WTC11 (cell line): ENCODE measurements around the gene SLC25A21. TPM values are rescaled to one million over a fixed set of nuclear protein-coding genes. Genes with fewer than 3 reads are reported as not detected.

ENCODE experiments used
- ATAC-seq: fragments of 200-7000 bp; cut with Tn5 transposase; 2 replicates; pipeline ENCODE4 v1.10.0; 2021; ENCODE audit warnings: mild to moderate bottlenecking, moderate library complexity
- CTCF ChIA-PET: fragments of 300-600 bp; sonication (Branson Sonifier 250); formaldehyde crosslinking; loops from one replicate; lab custom pipeline; 2021; ENCODE audit warnings: antibody characterized with exemption; lab: Charles Lee
- POLR2A ChIA-PET: fragments of 350-600 bp; sonication (Branson Sonifier 250); formaldehyde crosslinking; loops from one replicate; lab custom pipeline; 2021; ENCODE audit warnings: antibody characterized with exemption; lab: Charles Lee
- DNase-seq: peaks from one replicate; pipeline ENCODE4 v3.0.0; 2021; ENCODE audit warnings: low spot score
- H3K27ac Mint-ChIP-seq: 2 replicates; pipeline ENCODE4 v1.8.0; 2021; ENCODE audit warnings: mixed read lengths
- H3K27me3 Mint-ChIP-seq: 2 replicates; pipeline ENCODE4 v1.8.0; 2021; ENCODE audit warnings: low read depth, mild to moderate bottlenecking, moderate library complexity, mixed read lengths
- H3K36me3 Mint-ChIP-seq: 2 replicates; pipeline ENCODE4 v1.8.0; 2021; ENCODE audit warnings: mixed read lengths
- H3K4me1 Mint-ChIP-seq: 2 replicates; pipeline ENCODE4 v1.8.0; 2022; ENCODE audit warnings: mixed read lengths
- H3K4me3 Mint-ChIP-seq: 2 replicates; pipeline ENCODE4 v1.8.0; 2021; ENCODE audit warnings: mild to moderate bottlenecking, moderate library complexity, mixed read lengths
- H3K9me3 Mint-ChIP-seq: 2 replicates; pipeline ENCODE4 v1.8.0; 2021; ENCODE audit warnings: mixed read lengths
- ATF3 ChIP-seq: sonication (generic); formaldehyde crosslinking; conservative IDR thresholded peaks from 2 replicates; pipeline ENCODE4 v1.8.1; 2022; ENCODE audit warnings: mild to moderate bottlenecking, missing genetic modification reagents
- ATF6 ChIP-seq: sonication (generic); formaldehyde crosslinking; IDR thresholded peaks from 2 replicates; pipeline ENCODE4 v1.8.1; 2023; ENCODE audit warnings: mild to moderate bottlenecking, missing genetic modification reagents
- CDX4 ChIP-seq: fragments of 250-450 bp; sonication (Bioruptor Pico); IDR thresholded peaks from 2 replicates; pipeline ENCODE4 v1.9.0; 2021; ENCODE audit warnings: moderate library complexity, mild to moderate bottlenecking, inconsistent platforms, borderline replicate concordance
- FOXP4 ChIP-seq: sonication (generic); formaldehyde crosslinking; IDR thresholded peaks from 2 replicates; pipeline ENCODE4 v1.8.0; 2022; ENCODE audit warnings: mild to moderate bottlenecking, missing genetic modification reagents
- GABPB1 ChIP-seq: sonication (generic); formaldehyde crosslinking; IDR thresholded peaks from 2 replicates; pipeline ENCODE4 v1.8.1; 2023; ENCODE audit warnings: mild to moderate bottlenecking, missing genetic modification reagents
- IRF1 ChIP-seq: sonication (generic); formaldehyde crosslinking; IDR thresholded peaks from 2 replicates; pipeline ENCODE4 v1.8.0; 2023; ENCODE audit warnings: missing genetic modification reagents
- KAT7 ChIP-seq: sonication (generic); formaldehyde crosslinking; IDR thresholded peaks from 2 replicates; pipeline ENCODE4 v1.8.1; 2023; ENCODE audit warnings: missing genetic modification reagents, mild to moderate bottlenecking, borderline replicate concordance
- MAX ChIP-seq: sonication (generic); formaldehyde crosslinking; IDR thresholded peaks from 2 replicates; pipeline ENCODE4 v1.8.0; 2022; ENCODE audit warnings: mild to moderate bottlenecking, missing genetic modification reagents
- NFYB ChIP-seq: sonication (generic); formaldehyde crosslinking; conservative IDR thresholded peaks from 2 replicates; pipeline ENCODE4 v1.8.0; 2022; ENCODE audit warnings: low read depth, missing genetic modification reagents
- PREB ChIP-seq: sonication (generic); formaldehyde crosslinking; IDR thresholded peaks from 2 replicates; pipeline ENCODE4 v1.8.1; 2022; ENCODE audit warnings: mild to moderate bottlenecking, missing genetic modification reagents, moderate library complexity, borderline replicate concordance
- SOX15 ChIP-seq: fragments of 250-450 bp; sonication (Bioruptor Pico); IDR thresholded peaks from 2 replicates; pipeline ENCODE4 v1.9.0; 2021; ENCODE audit warnings: mild to moderate bottlenecking
- TCF7 ChIP-seq: sonication (generic); formaldehyde crosslinking; IDR thresholded peaks from 2 replicates; pipeline ENCODE4 v1.8.0; 2022; ENCODE audit warnings: mild to moderate bottlenecking, low read depth, missing genetic modification reagents, moderate library complexity
- TP53 ChIP-seq: sonication (generic); formaldehyde crosslinking; IDR thresholded peaks from 2 replicates; pipeline ENCODE4 v1.8.1; 2023; ENCODE audit warnings: mild to moderate bottlenecking, missing genetic modification reagents
- ZBTB21 ChIP-seq: sonication (generic); formaldehyde crosslinking; IDR thresholded peaks from 2 replicates; pipeline ENCODE4 v1.8.1; 2023; ENCODE audit warnings: mild to moderate bottlenecking, missing genetic modification reagents, borderline replicate concordance
- ZBTB43 ChIP-seq: sonication (generic); formaldehyde crosslinking; IDR thresholded peaks from 2 replicates; pipeline ENCODE4 v1.8.1; 2023; ENCODE audit warnings: mild to moderate bottlenecking, missing genetic modification reagents
- ZNF138 ChIP-seq: sonication (generic); formaldehyde crosslinking; conservative IDR thresholded peaks from 2 replicates; pipeline ENCODE4 v1.8.1; 2022; ENCODE audit warnings: mild to moderate bottlenecking, moderate library complexity, missing genetic modification reagents
- total RNA-seq: library from RNA; stranded (reverse); gene quantifications from 3 replicates; pipeline ENCODE4 v1.2.3, GENCODE V29; 2021

SLC25A21 gene
- total RNA-seq, 1 experiment from 2014 or later, result 8.2 TPM

GRCh38 chr14:37153483-37153882 is 18.9 kb downstream of the SLC25A21 start:
- POLR2A ChIA-PET, result no interaction called here
- TF ChIP-seq GABPB1 (CRISPR knock-in tag), result no peak
- TF ChIP-seq ZBTB43 (CRISPR knock-in tag), result no peak
- no peak for TF ChIP-seq TCF7
- TF ChIP-seq MAX, result no peak
- no peak for TF ChIP-seq IRF1 (CRISPR knock-in tag)
- no peak for TF ChIP-seq SOX15 (CRISPR knock-in tag)
- no peak for TF ChIP-seq ZNF138 (CRISPR knock-in tag)
- peak; percentile 18; the same call in 1 of the 2 replicates for ATAC-seq

GRCh38 chr14:37153005-37153404 is 19.4 kb downstream of the SLC25A21 start:
- Mint-ChIP-seq H3K27me3 (no peaks in the 10 kb centered on the region), H3K9me3 (no peaks in the 10 kb centered on the region)
- POLR2A ChIA-PET, result no interaction called here
- no peak for DNase-seq
- TF ChIP-seq PREB (CRISPR knock-in tag), result no peak
- no peak for TF ChIP-seq CDX4
- no peak for TF ChIP-seq ATF6 (CRISPR knock-in tag)
- no peak for TF ChIP-seq ZBTB21 (CRISPR knock-in tag)
- TF ChIP-seq ATF3, result no peak
- no peak for TF ChIP-seq KAT7 (CRISPR knock-in tag)
- no peak for TF ChIP-seq TP53 (CRISPR knock-in tag)
- no peak for TF ChIP-seq FOXP4 (CRISPR knock-in tag)
- TF ChIP-seq NFYB (CRISPR knock-in tag), result no peak
- TF ChIP-seq, all 79 proteins: peak for 0
- Mint-ChIP-seq H3K4me3 (no peak overlapping the region), H3K27ac (no peak overlapping the region; the same call in 1 of the 2 replicates), H3K4me1 (no peaks in the 10 kb centered on the region), H3K36me3 (peaks cover 9% of the 10 kb centered on the region; the same call in 1 of the 2 replicates)
- CTCF ChIA-PET, result interaction anchor here (0.6 to 3.3 kb wide), 11 partner anchors 10 to 1083 kb away, joined by 3 to 15 read pairs (median 4); no protein-coding TSS in a partner anchor
- ATAC-seq, result peak; percentile 53; the same call in 1 of the 2 replicates

More at GRCh38 chr14:37153483-37153882, 18.9 kb downstream of the SLC25A21 start:
- Mint-ChIP-seq H3K4me3 (no peak overlapping the region), H3K9me3 (no peaks in the 10 kb centered on the region), H3K27ac (no peak overlapping the region), H3K36me3 (peaks cover 9% of the 10 kb centered on the region; the same call in 1 of the 2 replicates), H3K4me1 (no peaks in the 10 kb centered on the region), H3K27me3 (no peaks in the 10 kb centered on the region)
- CTCF ChIA-PET, result interaction anchor here (0.6 to 3.3 kb wide), 11 partner anchors 11 to 1083 kb away, joined by 3 to 15 read pairs (median 4); no protein-coding TSS in a partner anchor
- no peak for DNase-seq
